AG09319 (cell line): Measurements from ENCODE around the gene GUCA2A.

Experiments used
- DNase-seq: peaks from one replicate; pipeline ENCODE4 v3.0.0-alpha.2; 2010; ENCODE audit warnings: low read depth; ENCODE audit errors: extremely low read depth
- TF ChIP-seq, protein P1 (sequence below): IDR thresholded peaks from 2 replicates; pipeline ENCODE4 v1.5.1; 2011; ENCODE audit warnings: low read depth, mild to moderate bottlenecking, inconsistent platforms, low read length, moderate library complexity

GUCA2A gene

DNA sequence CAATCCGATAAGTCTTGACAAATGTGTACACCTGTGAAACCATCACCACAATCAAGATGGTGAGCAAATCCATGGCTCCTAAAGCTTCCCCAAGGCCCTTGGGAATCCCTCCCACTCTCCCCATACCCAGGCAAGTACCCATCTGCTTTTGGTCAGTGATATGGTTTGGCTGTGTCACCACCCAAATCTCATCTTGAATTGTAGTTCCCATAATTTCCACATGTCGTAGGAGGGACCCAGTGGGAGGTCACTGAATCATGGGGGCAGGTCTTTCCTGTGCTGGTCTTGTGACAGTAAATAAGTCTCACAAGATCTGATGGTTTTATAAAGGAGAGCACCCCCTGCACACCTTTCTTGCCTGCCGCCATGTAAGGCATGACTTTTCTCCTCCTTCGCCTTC, 26.0 kb downstream of the GUCA2A start:
- no peak for DNase-seq
- TF ChIP-seq, protein P1, sequence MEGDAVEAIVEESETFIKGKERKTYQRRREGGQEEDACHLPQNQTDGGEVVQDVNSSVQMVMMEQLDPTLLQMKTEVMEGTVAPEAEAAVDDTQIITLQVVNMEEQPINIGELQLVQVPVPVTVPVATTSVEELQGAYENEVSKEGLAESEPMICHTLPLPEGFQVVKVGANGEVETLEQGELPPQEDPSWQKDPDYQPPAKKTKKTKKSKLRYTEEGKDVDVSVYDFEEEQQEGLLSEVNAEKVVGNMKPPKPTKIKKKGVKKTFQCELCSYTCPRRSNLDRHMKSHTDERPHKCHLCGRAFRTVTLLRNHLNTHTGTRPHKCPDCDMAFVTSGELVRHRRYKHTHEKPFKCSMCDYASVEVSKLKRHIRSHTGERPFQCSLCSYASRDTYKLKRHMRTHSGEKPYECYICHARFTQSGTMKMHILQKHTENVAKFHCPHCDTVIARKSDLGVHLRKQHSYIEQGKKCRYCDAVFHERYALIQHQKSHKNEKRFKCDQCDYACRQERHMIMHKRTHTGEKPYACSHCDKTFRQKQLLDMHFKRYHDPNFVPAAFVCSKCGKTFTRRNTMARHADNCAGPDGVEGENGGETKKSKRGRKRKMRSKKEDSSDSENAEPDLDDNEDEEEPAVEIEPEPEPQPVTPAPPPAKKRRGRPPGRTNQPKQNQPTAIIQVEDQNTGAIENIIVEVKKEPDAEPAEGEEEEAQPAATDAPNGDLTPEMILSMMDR, result no peak

- DNase-seq, result no peak
These were observed 26.8 kb downstream of the GUCA2A start for GRCh38 chr1:42137766-42138165.

DNA sequence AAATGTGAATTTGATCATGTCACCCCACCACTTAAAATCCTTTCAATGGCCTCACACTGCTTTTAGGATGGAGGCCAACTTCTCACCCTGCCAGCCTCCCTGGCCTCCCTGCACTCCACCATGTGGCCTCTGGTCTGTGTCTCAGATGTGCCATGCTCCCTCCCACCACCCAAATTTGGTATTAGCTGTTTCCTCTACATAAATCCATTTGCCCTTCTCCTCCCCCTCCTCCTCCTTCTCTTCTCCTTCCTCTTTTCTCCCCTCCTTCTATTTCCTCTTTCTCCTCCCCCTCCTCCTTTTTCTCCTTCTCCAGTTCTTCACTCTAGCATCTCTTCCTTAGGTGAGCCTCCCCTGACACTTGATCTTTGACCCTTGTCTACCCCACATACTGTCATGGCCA, 28.1 kb downstream of the GUCA2A start:
- DNase-seq, result no peak
- TF ChIP-seq, protein P1, result no peak

More at GRCh38 chr1:42137766-42138165, 26.8 kb downstream of the GUCA2A start:
- TF ChIP-seq, protein P1, result no peak

DNA sequence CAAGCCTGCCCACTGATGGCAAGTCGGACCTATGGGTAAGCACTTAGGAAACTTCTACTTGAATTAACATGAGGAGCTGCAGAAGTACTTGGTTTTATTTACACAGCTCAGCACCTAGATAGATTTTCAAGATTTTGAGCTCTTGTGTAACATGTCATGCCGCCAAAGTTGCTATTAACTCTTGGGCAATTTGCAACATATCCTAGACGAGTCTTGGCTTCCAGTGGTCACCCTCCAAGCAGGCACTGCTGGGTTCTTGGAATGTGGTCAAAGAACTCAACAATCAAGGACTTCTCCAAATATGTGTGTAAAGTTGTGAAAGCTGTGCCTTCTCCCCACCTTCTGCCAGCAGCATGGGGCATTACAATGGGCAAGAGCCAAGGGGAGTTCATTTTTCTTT, 29.1 kb downstream of the GUCA2A start:
- TF ChIP-seq, protein P1, result no peak
- DNase-seq, result no peak

- DNase-seq, result no peak
- TF ChIP-seq, protein P1, result no peak
These were observed 30.6 kb downstream of the GUCA2A start for GRCh38 chr1:42133809-42134526.

DNA sequence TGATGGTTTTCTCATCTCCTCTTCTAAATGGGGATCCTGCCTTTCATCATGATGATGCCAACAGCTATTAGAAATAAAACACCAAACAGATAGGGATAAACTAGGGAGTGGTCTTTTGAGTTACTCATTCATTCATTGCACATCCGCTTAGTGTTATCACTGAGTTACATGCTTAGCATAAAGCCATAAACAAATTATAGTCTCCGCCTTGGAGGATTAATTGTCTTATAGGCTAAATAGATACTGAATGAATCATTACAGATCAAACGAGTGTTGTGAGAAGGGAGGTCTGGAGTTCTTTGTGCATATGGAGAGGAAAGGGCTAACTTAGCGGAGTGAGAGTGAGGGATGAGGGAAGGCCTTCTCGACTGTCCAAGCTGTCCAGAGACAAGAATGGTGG, 31.2 kb downstream of the GUCA2A start:
- TF ChIP-seq, protein P1, result no peak
- no peak for DNase-seq

GRCh38 chr1:42130061-42130660, 34.4 kb downstream of the GUCA2A start:
- TF ChIP-seq, protein P1, result no peak
- DNase-seq, result no peak
